GM19099 (cell line): ENCODE results near the gene B4GALT7.

ENCODE experiments used
- POLR2A ChIP-seq: IDR thresholded peaks from 3 replicates; pipeline ENCODE4 v1.6.1; 2011; ENCODE audit warnings: low read depth; ENCODE audit not compliant: insufficient read length; ENCODE audit errors: extremely low read depth

The B4GALT7 gene, protein sequence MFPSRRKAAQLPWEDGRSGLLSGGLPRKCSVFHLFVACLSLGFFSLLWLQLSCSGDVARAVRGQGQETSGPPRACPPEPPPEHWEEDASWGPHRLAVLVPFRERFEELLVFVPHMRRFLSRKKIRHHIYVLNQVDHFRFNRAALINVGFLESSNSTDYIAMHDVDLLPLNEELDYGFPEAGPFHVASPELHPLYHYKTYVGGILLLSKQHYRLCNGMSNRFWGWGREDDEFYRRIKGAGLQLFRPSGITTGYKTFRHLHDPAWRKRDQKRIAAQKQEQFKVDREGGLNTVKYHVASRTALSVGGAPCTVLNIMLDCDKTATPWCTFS

DNA sequence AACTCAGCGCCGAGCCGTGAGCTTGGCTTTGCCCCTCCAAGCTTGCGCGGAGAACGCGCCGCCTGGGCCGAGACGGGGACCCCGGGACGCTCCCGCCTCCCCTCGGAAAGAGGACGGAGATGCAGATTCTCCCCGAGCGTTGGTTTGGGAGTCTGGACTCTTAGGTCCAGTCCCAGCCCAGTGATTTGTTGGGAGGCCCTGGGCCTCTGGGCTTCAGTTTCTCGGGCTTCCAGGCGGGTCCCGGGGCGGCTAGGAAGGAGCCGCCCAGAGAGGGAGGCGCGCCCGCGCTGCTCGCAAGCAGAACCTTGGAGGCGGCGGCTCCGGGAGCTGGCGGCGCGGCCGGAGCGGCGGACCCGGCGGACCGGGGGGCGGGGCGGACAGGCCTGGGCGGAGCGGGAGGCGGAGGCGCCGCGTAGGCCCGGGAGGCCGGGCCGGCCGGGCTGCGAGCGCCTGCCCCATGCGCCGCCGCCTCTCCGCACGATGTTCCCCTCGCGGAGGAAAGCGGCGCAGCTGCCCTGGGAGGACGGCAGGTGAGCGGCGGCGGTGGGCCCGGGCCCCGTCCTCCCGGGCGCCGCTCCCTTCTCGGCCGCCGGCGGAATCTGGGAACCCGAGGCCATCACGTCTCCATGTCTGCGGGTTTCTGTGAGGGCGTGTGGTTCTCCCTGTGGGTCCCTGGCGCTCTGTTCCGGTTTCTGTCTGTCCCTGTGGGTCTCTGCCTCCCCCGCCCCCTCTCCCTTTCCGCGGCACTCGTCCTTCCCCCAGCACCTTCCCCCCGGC is at the start of gene B4GALT7:
B4GALT7 (plus strand) TSS at position 402 of the 777 bp plus-strand sequence; CDS start at position 481, 79 bp downstream.
- peak; percentile 94 for TF ChIP-seq POLR2A

- no peak for TF ChIP-seq POLR2A
These were observed 47.0 kb upstream of the B4GALT7 start for GRCh38 chr5:177552839-177553455.

GRCh38 chr5:177553671-177554429 is 46.1 kb upstream of the B4GALT7 start:
- no peak for TF ChIP-seq POLR2A

- peak; percentile 54 for TF ChIP-seq POLR2A
These were observed 45.3 kb upstream of the B4GALT7 start, which contains the start of gene FAM193B for GRCh38 chr5:177554474-177555111. FAM193B (minus strand) TSS chr5:177554563; CDS start chr5:177554458, 105 bp downstream.

DNA sequence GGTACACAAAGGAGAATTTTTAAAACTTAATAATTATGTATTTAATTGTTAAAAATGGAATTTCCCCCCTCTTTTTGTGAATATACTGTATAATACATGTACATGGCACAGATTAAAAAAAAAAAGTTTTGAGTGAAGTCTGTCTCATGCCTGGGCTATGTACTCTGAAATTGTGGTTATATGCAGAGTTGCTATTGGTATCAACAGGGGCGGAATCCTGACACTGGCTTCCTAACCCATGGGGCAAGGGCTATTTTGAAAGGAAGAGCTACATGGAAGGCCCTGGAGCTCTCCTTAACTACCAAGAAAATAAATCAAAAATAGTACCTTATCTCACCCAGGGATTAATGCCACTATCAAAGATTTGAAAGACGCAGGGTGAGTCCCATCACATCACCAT is 44.7 kb upstream of the B4GALT7 start:
- no peak for TF ChIP-seq POLR2A

- no peak for TF ChIP-seq POLR2A
These were observed 44.3 kb upstream of the B4GALT7 start for GRCh38 chr5:177555665-177556064.

GRCh38 chr5:177557041-177557647 is 42.8 kb upstream of the B4GALT7 start:
- TF ChIP-seq POLR2A: no peak

GRCh38 chr5:177557796-177558195 is 42.1 kb upstream of the B4GALT7 start:
- no peak for TF ChIP-seq POLR2A

- no peak for TF ChIP-seq POLR2A
These were observed 34.9 kb upstream of the B4GALT7 start for GRCh38 chr5:177565046-177565445.

DNA sequence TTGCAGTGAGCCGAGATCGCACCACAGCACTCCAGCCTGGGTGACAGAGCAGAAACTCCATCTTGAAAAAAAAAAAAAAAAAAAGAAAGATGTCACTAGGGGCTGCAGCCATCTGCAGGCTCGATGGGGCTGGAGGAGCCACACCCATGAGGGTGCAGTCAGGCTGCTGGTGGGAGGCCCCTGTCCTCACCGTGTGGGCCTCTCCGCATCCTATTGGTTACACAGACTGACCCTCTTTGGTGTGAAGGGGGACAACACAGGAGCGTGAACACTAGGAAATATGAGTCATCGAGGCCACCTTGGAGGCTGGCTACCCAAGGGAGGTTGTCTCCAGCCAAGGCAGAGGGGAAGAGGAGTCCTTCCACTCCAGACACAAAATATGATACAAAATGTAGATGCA is 31.6 kb upstream of the B4GALT7 start:
- no peak for TF ChIP-seq POLR2A

DNA sequence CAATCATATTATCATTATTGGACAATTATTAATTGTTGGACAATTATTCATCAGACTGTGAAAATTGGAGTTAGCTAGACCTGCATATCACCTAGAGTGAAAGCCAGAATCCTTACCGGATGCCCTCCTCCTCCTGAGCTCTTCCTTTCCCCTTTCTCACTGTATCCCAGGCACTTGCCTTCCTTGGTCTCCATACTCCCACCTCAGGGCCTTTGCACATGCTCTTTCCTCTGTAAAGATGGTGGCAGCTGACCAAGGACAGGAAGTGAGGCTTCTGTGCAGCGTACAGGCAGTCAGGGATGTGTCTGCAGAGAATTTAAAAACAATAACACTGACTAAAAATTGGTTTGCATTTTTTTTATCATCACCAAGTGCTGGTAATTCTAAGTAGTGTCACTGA is 30.0 kb upstream of the B4GALT7 start:
- TF ChIP-seq POLR2A: no peak

DNA sequence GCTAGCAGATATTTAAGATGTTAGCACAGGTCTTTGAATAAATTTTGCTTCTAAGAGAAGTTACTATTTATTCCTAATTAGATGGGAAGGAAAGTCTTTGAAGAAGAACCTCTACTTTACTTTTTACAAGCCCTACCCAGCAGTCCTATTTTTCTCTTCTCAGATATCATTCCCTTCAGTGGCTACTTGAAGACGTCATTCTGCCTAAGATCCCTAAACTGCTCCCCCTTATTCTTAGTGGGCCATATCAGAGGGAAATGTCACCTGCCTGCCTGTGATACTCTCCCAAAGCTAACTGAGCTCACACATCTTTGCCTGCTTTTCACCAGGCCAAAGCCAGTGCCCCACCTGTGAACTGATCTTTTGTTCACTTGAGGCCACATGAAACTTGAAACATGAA is 24.4 kb upstream of the B4GALT7 start:
- TF ChIP-seq POLR2A: no peak

DNA sequence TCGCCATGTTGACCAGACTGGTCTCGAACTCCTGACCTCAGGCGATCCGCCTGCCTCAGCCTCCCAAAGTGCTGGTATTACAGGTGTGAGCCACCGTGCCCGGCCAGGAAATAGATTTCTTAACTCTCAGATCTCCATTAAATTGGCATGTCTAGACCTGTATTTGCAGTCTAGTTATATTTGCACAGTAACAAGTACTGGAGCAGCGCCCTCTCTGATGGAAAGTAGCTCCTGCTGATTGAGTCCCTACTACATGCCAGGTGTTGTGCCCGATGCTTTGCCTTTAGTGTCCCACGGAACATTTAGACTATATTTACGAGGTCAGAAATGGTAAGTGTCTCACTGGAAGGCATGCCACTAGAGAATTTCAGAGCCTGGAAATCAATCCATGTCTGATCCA is 23.8 kb upstream of the B4GALT7 start:
- TF ChIP-seq POLR2A: no peak

GRCh38 chr5:177578316-177578715 is 21.6 kb upstream of the B4GALT7 start:
- TF ChIP-seq POLR2A: no peak
